Left lobe of liver (tissue), 2 donors: ENCODE data around the gene COQ6. TPM values are rescaled to one million over a fixed set of nuclear protein-coding genes. Genes with fewer than 3 reads are reported as not detected.
"Not testable (repeated sequence)": the region's sequence is repeated elsewhere in the genome, so short reads cannot be mapped to it uniquely, and the experiment has no call there.

ENCODE experiments used
- ATAC-seq: fragments of 200-7000 bp; cut with Tn5 transposase; one replicate; pipeline ENCODE4 v1.9.1; 2020; ENCODE audit warnings: mild to moderate bottlenecking, moderate library complexity
- DNase-seq: peaks from one replicate; pipeline ENCODE4 v3.0.0-alpha.2; 2020; ENCODE audit warnings: low spot score
- total RNA-seq: library from RNA; stranded (reverse); gene quantifications from one replicate; pipeline ENCODE4 v1.2.1, GENCODE V29; 2021
- donor health status: DM: no; HTN: no; CAD: no; lungs with moderate emphysema.
- donor health status: DM: no; HTN: yes; CAD: no.

Gene COQ6
- total RNA-seq = 20.8 TPM

GRCh38 chr14:73949752-73950734 is at the start of gene COQ6, which contains the start of gene FAM161B:
Gene COQ6 (plus strand): TSS chr14:73950302. CDS start chr14:73950333, 31 bp downstream.
Gene FAM161B (minus strand): TSS chr14:73950094. CDS start chr14:73950026, 68 bp downstream.
- DNase-seq = peak; percentile 97
- ATAC-seq = peak; percentile 92

- no peak for DNase-seq
- no peak for ATAC-seq
These were observed 47.1 kb upstream of the COQ6 start for GRCh38 chr14:73903028-73903427.

- DNase-seq (no peak), ATAC-seq (no peak)
These were observed 40.4 kb upstream of the COQ6 start for GRCh38 chr14:73909681-73910080.

GRCh38 chr14:73913256-73913655 is 36.8 kb upstream of the COQ6 start:
- no peak for ATAC-seq
- DNase-seq = no peak

- ATAC-seq (no peak), DNase-seq (no peak)
These were observed 33.8 kb upstream of the COQ6 start for GRCh38 chr14:73916324-73916723.

- ATAC-seq, DNase-seq: not testable (repeated sequence)
These were observed 30.6 kb upstream of the COQ6 start for GRCh38 chr14:73919457-73919856.

GRCh38 chr14:73924337-73924736 is 25.8 kb upstream of the COQ6 start:
- no peak for ATAC-seq

GRCh38 chr14:73935666-73936065 is 14.4 kb upstream of the COQ6 start:
- ATAC-seq (peak; percentile 67), DNase-seq (no peak)

More at GRCh38 chr14:73924337-73924736, 25.8 kb upstream of the COQ6 start:
- DNase-seq = no peak

- no peak for DNase-seq
- ATAC-seq = no peak
These were observed 13.6 kb upstream of the COQ6 start for GRCh38 chr14:73936548-73936947.

GRCh38 chr14:73937012-73937411 is 13.1 kb upstream of the COQ6 start:
- DNase-seq = no peak
- ATAC-seq = no peak

GRCh38 chr14:73942180-73942579 is 7.9 kb upstream of the COQ6 start:
- no peak for ATAC-seq
- no peak for DNase-seq

GRCh38 chr14:73943083-73943482 is 7.0 kb upstream of the COQ6 start:
- ATAC-seq (peak; percentile 84), DNase-seq (no peak)

- DNase-seq (no peak), ATAC-seq (no peak)
These were observed 5.5 kb upstream of the COQ6 start for GRCh38 chr14:73944432-73945158.

GRCh38 chr14:73945159-73945670 is 4.9 kb upstream of the COQ6 start:
- no peak for DNase-seq
- ATAC-seq = no peak

GRCh38 chr14:73953731-73954130 is 3.6 kb downstream of the COQ6 start:
- ATAC-seq = no peak

GRCh38 chr14:73955674-73956073 is 5.6 kb downstream of the COQ6 start:
- ATAC-seq (no peak), DNase-seq (no peak)

More at GRCh38 chr14:73953731-73954130, 3.6 kb downstream of the COQ6 start:
- no peak for DNase-seq

- peak; percentile 36 for ATAC-seq
- DNase-seq = no peak
These were observed 8.5 kb downstream of the COQ6 start for GRCh38 chr14:73958591-73958990.

- ATAC-seq = peak; percentile 34
These were observed 11.1 kb downstream of the COQ6 start for GRCh38 chr14:73961192-73961591.

GRCh38 chr14:73965216-73965615 is 15.1 kb downstream of the COQ6 start:
- no peak for DNase-seq
- ATAC-seq = no peak

More at GRCh38 chr14:73961192-73961591, 11.1 kb downstream of the COQ6 start:
- no peak for DNase-seq

GRCh38 chr14:73968885-73969284 is 18.8 kb downstream of the COQ6 start:
- ATAC-seq = no peak
- DNase-seq = no peak

- ATAC-seq (peak; percentile 37), DNase-seq (no peak)
These were observed 23.4 kb downstream of the COQ6 start for GRCh38 chr14:73973497-73973896.
